A549 (cell line): Measurements from ENCODE around the gene FAM181A. TPM values are rescaled to one million over a fixed set of nuclear protein-coding genes. Genes with fewer than 3 reads are reported as not detected.

Source experiments
- ATAC-seq, 2 experiments: fragments of 200-7000 bp in 1 of 2; fragments of >200 bp in 1 of 2; cut with Nextera tagmentation in 1 of 2; cut with Tn5 transposase in 1 of 2; 3 replicates each; pipeline versions ENCODE4 v1.8.0 to v1.9.1; 2018 to 2020; ENCODE audit warnings: mild to moderate bottlenecking in 1 of 2, moderate library complexity in 1 of 2
- CTCF ChIA-PET: fragments of 300-600 bp; sonication (Branson Sonifier 250); formaldehyde crosslinking; extraction: SDS; loops from one replicate; lab custom pipeline; 2021; ENCODE audit warnings: antibody characterized with exemption, inconsistent platforms; lab: Yijun Ruan, JAX
- POLR2A ChIA-PET: fragments of 350-600 bp; formaldehyde crosslinking; extraction: SDS; loops from one replicate; lab custom pipeline; 2021; ENCODE audit warnings: antibody characterized with exemption, inconsistent platforms; lab: Yijun Ruan, JAX
- DNase-seq, 2 experiments: peaks; one replicate each; pipeline versions ENCODE4 v3.0.0 to v3.0.0-alpha.2; 2011 to 2016; ENCODE audit warnings: low read depth in 1 of 2, low spot score in 1 of 2
- FAIRE-seq: peaks from 2 replicates; lab custom pipeline; 2011; peaks lifted over from hg19 to GRCh38; lab: Jason Lieb, UNC
- H3K27ac ChIP-seq, 2 experiments: fragments of >200 bp; sonication (Bioruptor Twin); formaldehyde crosslinking; 3 replicates each; pipeline ENCODE4 v1.5.1; 2016 to 2017
- H3K4me1 ChIP-seq: fragments of >200 bp; sonication (Bioruptor Twin); formaldehyde crosslinking; 3 replicates; pipeline ENCODE4 v1.6.1; 2016
- H3K4me2 ChIP-seq: fragments of >200 bp; sonication (Bioruptor Twin); formaldehyde crosslinking; 3 replicates; pipeline ENCODE4 v1.6.1; 2016
- H3K4me3 ChIP-seq: fragments of >200 bp; sonication (Bioruptor Twin); formaldehyde crosslinking; 3 replicates; pipeline ENCODE4 v1.5.1; 2016
- H3K9me3 ChIP-seq: fragments of >200 bp; sonication (Bioruptor Twin); formaldehyde crosslinking; 3 replicates; pipeline ENCODE4 v1.6.1; 2016
- ATOH8 ChIP-seq: fragments of 250-450 bp; sonication (Bioruptor Pico); IDR thresholded peaks from 2 replicates; pipeline ENCODE4 v1.5.0; 2020; ENCODE audit warnings: low read depth, mild to moderate bottlenecking, moderate library complexity
- CBX2 ChIP-seq: fragments of 200-600 bp; sonication (generic); IDR thresholded peaks from 2 replicates; pipeline ENCODE4 v1.6.1; 2016; ENCODE audit warnings: low read depth, mild to moderate bottlenecking, borderline replicate concordance
- CEBPB ChIP-seq, 2 experiments: fragments of >200 bp in 1 of 2; sonication (Bioruptor Twin) in 1 of 2; formaldehyde crosslinking in 1 of 2; IDR thresholded peaks; 2 replicates each; pipeline ENCODE4 v1.6.1; 2012 to 2016
- CTCF ChIP-seq: fragments of >200 bp; sonication (Bioruptor Twin); formaldehyde crosslinking; IDR thresholded peaks from 3 replicates; pipeline ENCODE4 v1.5.1; 2016
- ELK1 ChIP-seq: fragments of 150-350 bp; IDR thresholded peaks from 2 replicates; pipeline ENCODE4 v1.6.1; 2014; ENCODE audit warnings: low read depth, mild to moderate bottlenecking, low read length
- FOXS1 ChIP-seq: fragments of 250-450 bp; sonication (Bioruptor Pico); IDR thresholded peaks from 2 replicates; pipeline ENCODE4 v1.5.0; 2020; ENCODE audit warnings: mild to moderate bottlenecking, moderate library complexity
- KDM5A ChIP-seq: fragments of 200-600 bp; sonication (generic); IDR thresholded peaks from 2 replicates; pipeline ENCODE4 v1.6.1; 2016; ENCODE audit warnings: antibody characterized with exemption, mild to moderate bottlenecking
- MAZ ChIP-seq: fragments of 150-350 bp; IDR thresholded peaks from 2 replicates; pipeline ENCODE4 v1.6.1; 2014; ENCODE audit warnings: antibody characterized with exemption, low read depth, low read length, borderline replicate concordance
- MYC ChIP-seq: IDR thresholded peaks from 2 replicates; pipeline ENCODE4 v1.6.1; 2012; ENCODE audit warnings: mild to moderate bottlenecking, inconsistent platforms, low read length, improper control_type of control experiment, borderline replicate concordance
- PHF8 ChIP-seq: fragments of 200-600 bp; sonication (generic); IDR thresholded peaks from 2 replicates; pipeline ENCODE4 v1.6.1; 2016; ENCODE audit warnings: low read depth, mild to moderate bottlenecking, antibody characterized with exemption, moderate library complexity, borderline replicate concordance
- POLR2A ChIP-seq: IDR thresholded peaks from 2 replicates; pipeline ENCODE4 v1.6.1; 2012; ENCODE audit warnings: mild to moderate bottlenecking, low read length
- RAD21 ChIP-seq, 2 experiments: fragments of >200 bp in 1 of 2; sonication (Bioruptor Twin) in 1 of 2; formaldehyde crosslinking in 1 of 2; IDR thresholded peaks in 1 of 2; conservative IDR thresholded peaks in 1 of 2; 2 replicates in 1 of 2; 3 replicates in 1 of 2; pipeline ENCODE4 v1.6.1; 2012 to 2018; ENCODE audit warnings: inconsistent platforms in 1 of 2
- REST ChIP-seq: fragments of 200-600 bp; sonication (generic); IDR thresholded peaks from 2 replicates; pipeline ENCODE4 v1.6.1; 2016; ENCODE audit warnings: antibody characterized with exemption, mild to moderate bottlenecking, moderate library complexity
- USF2 ChIP-seq: fragments of 450-650 bp; IDR thresholded peaks from 2 replicates; pipeline ENCODE4 v1.6.1; 2014; ENCODE audit warnings: antibody characterized with exemption
- ZFP36 ChIP-seq: fragments of 450-650 bp; IDR thresholded peaks from 2 replicates; pipeline ENCODE4 v1.6.1; 2014; ENCODE audit warnings: borderline replicate concordance; ENCODE audit not compliant: partially characterized antibody
- ZSCAN20 ChIP-seq: fragments of 250-450 bp; sonication (Bioruptor Pico); IDR thresholded peaks from 2 replicates; pipeline ENCODE4 v1.8.0; 2022; ENCODE audit warnings: mild to moderate bottlenecking, moderate library complexity
- WGBS: methylation state at CpG from one replicate; pipeline ENCODE4 v1.1.6; 2017; ENCODE audit errors: missing lambda C conversion rate; 5-methylcytosine and 5-hydroxymethylcytosine counted together
- polyA plus RNA-seq, 4 experiments: library from polyadenylated mRNA; depleted of rRNA in 3 of 4; stranded (reverse); fragments of >200 nt; fragmentation: RNase III in 1 of 4; extraction: RNeasy Plus Mini Kit Qiagen cat#74134 plus additional on column Dnase treatment in 1 of 4; gene quantifications; 2 replicates in 3 of 4; 3 replicates in 1 of 4; pipeline ENCODE4 v1.2.3, GENCODE V29; 2011 to 2017

Gene FAM181A
- polyA plus RNA-seq, 2 of the 4 experiments (the other 2 are of a cell fraction), result not detected

GRCh38 chr14:93901813-93902212 lies 25.3 kb upstream of the FAM181A start (continued):
- TF ChIP-seq ZSCAN20 (CRISPR knock-in tag), result no peak
- TF ChIP-seq REST, result no peak
- TF ChIP-seq CEBPB (IDR thresholded peaks at IDR 0.05), result no peak
- TF ChIP-seq PHF8, result no peak

GRCh38 chr14:93902619-93903307 lies 24.4 kb upstream of the FAM181A start:
- no peaks in the 10 kb centered on the region for H3K4me1 ChIP-seq
- WGBS, result 75% methylated on average over 9 of the region's 13 CpGs
- ATAC-seq (no peak), DNase-seq (no peak), FAIRE-seq (no peak)
- no peak overlapping the region for H3K4me3 ChIP-seq
- TF ChIP-seq CBX2 (no peak), KDM5A (no peak), PHF8 (no peak), FOXS1 (CRISPR knock-in tag) (no peak), MYC (no peak), MAZ (no peak), ZSCAN20 (CRISPR knock-in tag) (no peak), USF2 (no peak)
- no peak overlapping the region for H3K4me2 ChIP-seq
- H3K27ac ChIP-seq, result no peak overlapping the region
- POLR2A ChIA-PET, result no interaction called here
- CTCF ChIA-PET, result interaction anchor here (0.6 to 3.0 kb wide), 9 partner anchors 9 to 792 kb away, joined by 3 to 12 read pairs (median 3); no protein-coding TSS in a partner anchor
- no peaks in the 10 kb centered on the region for H3K9me3 ChIP-seq

GRCh38 chr14:93903342-93904184 lies 23.6 kb upstream of the FAM181A start:
- FAIRE-seq (no peak), DNase-seq (peak; percentile 20 to 24), ATAC-seq (peak in 1 of 2 experiments; percentile 83; a peak in 3 of 6 replicates)
- Histone ChIP-seq H3K4me1 (no peaks in the 10 kb centered on the region), H3K9me3 (no peaks in the 10 kb centered on the region), H3K4me2 (no peak overlapping the region), H3K4me3 (no peak overlapping the region), H3K27ac (no peak overlapping the region)
- WGBS, result 16% methylated on average over 14 of the region's 15 CpGs
- ChIA-PET POLR2A (no interaction called here), CTCF (interaction anchor here (0.6 to 3.0 kb wide), 9 partner anchors 8 to 792 kb away, joined by 3 to 12 read pairs (median 3); no protein-coding TSS in a partner anchor)
- peak; percentile 28 to 51; a peak in 3 of 5 replicates for TF ChIP-seq RAD21 (conservative IDR thresholded peaks at IDR 0.05 in 1 of 2, IDR thresholded peaks at IDR 0.05 in 1 of 2)
- peak; percentile 21 for TF ChIP-seq ZFP36
- no peak for TF ChIP-seq ATOH8
- TF ChIP-seq ELK1, result no peak
- TF ChIP-seq CTCF, result peak; percentile 24; the same call in 1 of the 3 replicates
- no peak for TF ChIP-seq POLR2A
